ENCODE data around the gene DRC1.
"Not testable (repeated sequence)": the region's sequence is repeated elsewhere in the genome, so short reads cannot be mapped to it uniquely, and the experiment has no call there.

The DRC1 gene

DNA sequence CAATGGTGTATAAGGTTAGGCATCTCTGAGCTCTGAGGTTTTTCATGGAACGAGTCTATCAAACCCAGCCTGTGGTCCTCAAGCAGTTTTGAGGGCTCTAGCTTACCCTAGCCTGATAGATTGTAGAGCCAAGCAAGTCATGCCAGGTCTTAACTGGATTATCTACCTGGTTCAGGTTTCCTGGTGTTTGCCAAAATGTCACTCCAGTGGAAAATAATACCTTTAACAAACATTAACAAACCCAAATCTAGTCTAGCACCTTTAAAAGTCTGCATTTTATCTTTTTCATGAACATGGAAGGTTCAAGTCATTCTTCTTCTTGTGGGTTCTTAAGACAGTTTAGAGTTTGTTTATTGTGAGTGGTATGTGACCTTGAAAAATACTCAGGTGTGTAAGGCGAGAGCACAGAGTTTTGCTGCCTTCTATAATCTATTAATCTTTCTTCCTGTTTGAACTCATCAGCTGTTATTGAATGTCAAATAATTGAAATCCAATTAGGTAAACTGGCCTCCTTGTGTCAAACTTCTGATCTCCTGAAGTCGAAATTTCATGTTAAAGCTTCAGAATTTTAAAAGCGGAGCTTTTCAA is 41.7 kb upstream of the DRC1 start:
- ChIA-PET POLR2A (interaction anchor here (0.6 kb wide), 1 partner anchor 8 kb away, joined by 3 read pairs; no protein-coding TSS in a partner anchor), CTCF (no interaction called here)
- TF ChIP-seq, protein P1, sequence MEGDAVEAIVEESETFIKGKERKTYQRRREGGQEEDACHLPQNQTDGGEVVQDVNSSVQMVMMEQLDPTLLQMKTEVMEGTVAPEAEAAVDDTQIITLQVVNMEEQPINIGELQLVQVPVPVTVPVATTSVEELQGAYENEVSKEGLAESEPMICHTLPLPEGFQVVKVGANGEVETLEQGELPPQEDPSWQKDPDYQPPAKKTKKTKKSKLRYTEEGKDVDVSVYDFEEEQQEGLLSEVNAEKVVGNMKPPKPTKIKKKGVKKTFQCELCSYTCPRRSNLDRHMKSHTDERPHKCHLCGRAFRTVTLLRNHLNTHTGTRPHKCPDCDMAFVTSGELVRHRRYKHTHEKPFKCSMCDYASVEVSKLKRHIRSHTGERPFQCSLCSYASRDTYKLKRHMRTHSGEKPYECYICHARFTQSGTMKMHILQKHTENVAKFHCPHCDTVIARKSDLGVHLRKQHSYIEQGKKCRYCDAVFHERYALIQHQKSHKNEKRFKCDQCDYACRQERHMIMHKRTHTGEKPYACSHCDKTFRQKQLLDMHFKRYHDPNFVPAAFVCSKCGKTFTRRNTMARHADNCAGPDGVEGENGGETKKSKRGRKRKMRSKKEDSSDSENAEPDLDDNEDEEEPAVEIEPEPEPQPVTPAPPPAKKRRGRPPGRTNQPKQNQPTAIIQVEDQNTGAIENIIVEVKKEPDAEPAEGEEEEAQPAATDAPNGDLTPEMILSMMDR (IDR thresholded peaks at IDR 0.05; ENCODE audit: insufficient read depth, low read length, missing control alignments): no peak
- no peak overlapping the region for H3K4me3 ChIP-seq (ENCODE audit: low read depth, low read length)
- DNase-seq (ENCODE audit: low read depth, low spot score): no peak

DNA sequence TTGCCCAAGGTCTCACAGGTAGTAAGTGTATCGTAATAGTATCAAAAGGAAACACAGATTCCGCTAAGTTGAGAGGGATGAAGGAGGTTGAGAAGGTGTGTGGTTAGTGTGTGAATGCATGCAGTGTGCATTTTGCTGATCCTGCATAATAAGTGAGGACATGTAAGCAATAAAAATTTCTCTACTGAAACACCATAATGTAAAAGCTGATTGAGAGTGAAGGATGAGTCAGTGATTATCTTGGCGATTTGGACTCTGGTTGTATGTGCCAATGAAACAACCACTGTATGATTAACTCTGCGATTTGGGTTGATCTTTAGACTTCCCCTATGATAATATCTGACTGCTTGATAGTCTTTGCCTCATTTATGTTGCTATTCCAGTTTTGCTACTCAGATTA is 38.4 kb upstream of the DRC1 start:
- H3K4me3 ChIP-seq (ENCODE audit: low read depth, low read length): no peak overlapping the region
- TF ChIP-seq, protein P1 (IDR thresholded peaks at IDR 0.05; ENCODE audit: insufficient read depth, low read length, missing control alignments): no peak
- no peak for DNase-seq (ENCODE audit: low read depth, low spot score)
- ChIA-PET POLR2A (no interaction called here), CTCF (interaction anchor here (0.9 to 1.6 kb wide), 6 partner anchors 8 to 96 kb away, joined by 3 to 4 read pairs (median 3); no protein-coding TSS in a partner anchor)

DNA sequence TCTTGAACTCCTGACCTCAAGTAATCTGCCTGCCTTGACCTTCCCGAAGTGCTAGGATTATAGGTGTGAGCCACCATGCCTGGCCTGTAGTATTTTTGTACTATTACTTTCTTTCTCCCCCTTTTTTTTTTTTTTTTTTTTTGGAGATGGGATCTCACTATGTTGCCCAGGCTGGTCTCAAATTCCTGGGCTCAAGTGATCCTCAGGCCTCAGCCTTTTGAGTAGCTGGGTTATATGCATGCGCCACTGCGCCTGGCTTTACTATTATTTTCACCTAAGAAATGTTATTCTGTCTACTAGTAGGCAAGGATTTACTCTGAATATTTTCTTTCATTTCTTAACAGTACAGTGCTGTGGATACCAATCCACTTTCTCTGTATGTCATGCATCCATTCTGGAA is 37.8 kb upstream of the DRC1 start:
- DNase-seq (ENCODE audit: low read depth, low spot score): no peak
- TF ChIP-seq, protein P1 (IDR thresholded peaks at IDR 0.05; ENCODE audit: insufficient read depth, low read length, missing control alignments): no peak
- H3K4me3 ChIP-seq (ENCODE audit: low read depth, low read length): no peak overlapping the region
- ChIA-PET CTCF (interaction anchor here (0.9 to 1.6 kb wide), 2 partner anchors 10 to 96 kb away, joined by 3 read pairs; no protein-coding TSS in a partner anchor), POLR2A (no interaction called here)

DNA sequence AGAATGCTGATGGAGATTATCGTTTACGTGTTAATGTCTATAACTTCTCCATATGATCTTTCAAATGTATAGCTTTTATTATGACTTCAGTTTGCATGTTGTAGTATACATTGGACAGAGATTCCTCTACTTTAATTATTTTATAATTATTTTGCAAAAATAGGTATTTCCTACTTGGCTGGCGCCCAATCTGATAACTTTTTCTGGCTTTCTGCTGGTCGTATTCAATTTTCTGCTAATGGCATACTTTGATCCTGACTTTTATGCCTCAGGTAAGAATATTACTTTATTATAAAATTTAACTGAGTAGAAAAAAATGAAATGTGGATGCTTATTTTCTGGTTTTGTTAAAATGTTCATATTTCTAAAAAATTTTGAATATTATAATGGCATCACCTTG is 37.1 kb upstream of the DRC1 start:
- TF ChIP-seq, protein P1 (IDR thresholded peaks at IDR 0.05; ENCODE audit: insufficient read depth, low read length, missing control alignments): no peak
- no peak overlapping the region for H3K4me3 ChIP-seq (ENCODE audit: low read depth, low read length)
- no peak for DNase-seq (ENCODE audit: low read depth, low spot score)
- CTCF ChIA-PET: interaction anchor here (1.6 kb wide), 1 partner anchor 95 kb away, joined by 3 read pairs; no protein-coding TSS in a partner anchor
- POLR2A ChIA-PET: no interaction called here

DNA sequence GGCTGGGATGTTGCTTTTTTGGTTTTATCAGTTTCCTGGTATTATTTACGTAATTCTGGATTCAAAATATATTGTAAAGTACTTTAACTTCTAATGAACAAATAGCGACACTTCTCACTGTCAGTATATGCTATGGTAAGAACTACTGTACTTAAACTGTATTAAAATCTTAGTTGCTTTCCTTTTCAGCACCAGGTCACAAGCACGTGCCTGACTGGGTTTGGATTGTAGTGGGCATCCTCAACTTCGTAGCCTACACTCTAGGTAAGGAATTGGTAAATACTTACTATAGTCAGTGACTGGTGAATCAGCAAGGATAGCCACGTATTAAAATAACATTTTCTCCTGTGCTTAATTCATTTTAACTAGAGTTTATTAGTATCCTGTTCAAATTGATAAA is 34.8 kb upstream of the DRC1 start:
- TF ChIP-seq, protein P1 (IDR thresholded peaks at IDR 0.05; ENCODE audit: insufficient read depth, low read length, missing control alignments): no peak
- ChIA-PET CTCF (no interaction called here), POLR2A (no interaction called here)
- no peak overlapping the region for H3K4me3 ChIP-seq (ENCODE audit: low read depth, low read length)
- no peak for DNase-seq (ENCODE audit: low read depth, low spot score)

DNA sequence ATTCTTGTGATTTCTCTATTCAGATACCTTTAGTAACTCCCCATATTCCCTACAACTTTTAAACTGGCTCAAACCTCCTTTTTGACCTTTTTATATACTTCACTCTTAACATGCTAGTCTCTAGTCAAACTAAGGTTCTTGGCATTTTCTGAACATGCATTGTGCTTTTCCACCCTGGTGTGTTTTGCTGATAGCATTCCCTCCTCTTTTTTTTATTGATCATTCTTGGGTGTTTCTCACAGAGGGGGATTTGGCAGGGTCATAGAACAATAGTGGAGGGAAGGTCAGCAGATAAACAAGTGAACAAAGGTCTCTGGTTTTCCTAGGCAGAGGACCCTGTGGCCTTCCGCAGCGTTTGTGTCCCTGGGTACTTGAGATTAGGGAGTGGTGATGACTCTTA is 32.1 kb upstream of the DRC1 start:
- DNase-seq (ENCODE audit: low read depth, low spot score); H3K4me3 ChIP-seq (ENCODE audit: low read depth, low read length); CTCF ChIA-PET; POLR2A ChIA-PET: not testable (repeated sequence)

DNA sequence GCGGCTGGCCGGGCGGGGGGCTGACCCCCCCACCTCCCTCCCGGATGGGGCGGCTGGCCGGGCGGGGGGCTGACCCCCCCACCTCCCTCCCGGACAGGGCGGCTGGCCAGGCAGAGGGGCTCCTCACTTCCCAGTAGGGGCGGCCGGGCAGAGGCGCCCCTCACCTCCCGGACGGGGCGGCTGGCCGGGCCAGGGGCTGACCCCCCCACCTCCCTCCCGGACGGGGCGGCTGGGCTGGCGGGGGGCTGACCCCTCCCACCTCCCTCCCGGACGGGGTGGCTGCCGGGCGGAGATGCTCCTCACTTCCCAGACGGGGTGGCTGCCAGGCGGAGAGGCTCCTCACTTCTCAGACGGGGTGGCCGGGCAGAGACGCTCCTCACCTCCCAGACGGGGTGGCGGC is 30.8 kb upstream of the DRC1 start:
- POLR2A ChIA-PET; DNase-seq (ENCODE audit: low read depth, low spot score); CTCF ChIA-PET; H3K4me3 ChIP-seq (ENCODE audit: low read depth, low read length): not testable (repeated sequence)

Measured in AG04449 (cell line).